Measurements from ENCODE around the gene ARID4A.
A peak's percentile ranks its signal among the peaks of the same experiment; 100 is the strongest.
"Not testable (repeated sequence)": the region's sequence is repeated elsewhere in the genome, so short reads cannot be mapped to it uniquely, and the experiment has no call there.

ARID4A gene

DNA sequence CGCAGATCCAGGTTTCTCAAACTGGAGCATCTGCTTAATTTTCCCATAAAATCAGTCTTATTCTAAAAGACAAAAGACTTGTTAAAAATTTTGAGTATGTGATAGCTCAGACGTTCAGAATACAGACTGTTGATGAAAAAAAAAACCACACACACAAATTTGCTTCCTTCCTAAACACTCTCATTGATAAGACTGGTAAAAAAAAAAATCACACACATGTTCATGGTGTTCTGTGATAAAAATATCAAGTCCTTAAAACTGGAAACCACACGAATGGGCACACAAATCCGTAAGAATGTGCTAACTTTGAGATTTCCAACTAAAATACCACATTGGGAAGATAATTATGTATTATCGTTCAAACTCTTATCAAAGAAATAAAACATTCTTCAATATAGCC lies 6.7 kb upstream of the ARID4A start:
- no peak for DNase-seq (ENCODE audit: low spot score)

DNA sequence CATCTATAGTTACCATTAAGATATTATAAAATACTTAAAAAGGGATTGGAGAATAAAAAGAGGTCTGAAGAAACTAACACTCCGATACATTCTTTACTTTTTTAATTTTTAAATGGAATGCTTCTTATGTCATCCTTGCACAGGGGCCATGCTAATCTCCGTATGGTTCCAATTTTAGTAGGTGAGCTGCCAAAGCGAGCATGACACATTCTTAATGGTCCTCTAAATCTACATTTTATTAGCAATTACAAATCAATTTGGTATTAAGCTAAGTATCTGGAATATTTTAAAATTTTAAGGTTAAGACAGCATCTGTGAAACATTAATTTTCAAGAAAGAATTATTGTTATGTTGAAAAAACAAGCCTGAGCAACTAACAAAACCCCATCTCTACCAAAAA lies 6.2 kb upstream of the ARID4A start:
- no peak for DNase-seq (ENCODE audit: low spot score)

DNA sequence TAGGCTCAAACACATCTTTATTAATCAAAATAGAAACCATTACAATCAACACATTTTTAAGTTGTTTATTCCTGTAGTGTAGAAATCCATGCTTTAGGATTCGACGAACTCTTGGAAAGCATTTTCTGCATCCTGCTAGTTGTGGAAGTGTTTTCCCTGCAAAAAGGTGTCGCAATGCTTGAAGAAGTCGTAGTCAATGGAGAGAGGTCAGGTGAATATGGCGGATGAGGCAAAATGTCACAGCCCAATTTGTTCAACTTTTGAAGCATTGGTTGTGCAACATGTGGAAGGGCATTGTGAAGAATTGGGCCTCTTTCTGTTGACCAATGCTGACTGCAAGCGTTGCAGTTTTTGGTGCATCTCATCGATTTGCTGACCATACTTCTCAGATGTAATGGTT lies 4.2 kb upstream of the ARID4A start:
- no peak for DNase-seq (ENCODE audit: low spot score)

DNA sequence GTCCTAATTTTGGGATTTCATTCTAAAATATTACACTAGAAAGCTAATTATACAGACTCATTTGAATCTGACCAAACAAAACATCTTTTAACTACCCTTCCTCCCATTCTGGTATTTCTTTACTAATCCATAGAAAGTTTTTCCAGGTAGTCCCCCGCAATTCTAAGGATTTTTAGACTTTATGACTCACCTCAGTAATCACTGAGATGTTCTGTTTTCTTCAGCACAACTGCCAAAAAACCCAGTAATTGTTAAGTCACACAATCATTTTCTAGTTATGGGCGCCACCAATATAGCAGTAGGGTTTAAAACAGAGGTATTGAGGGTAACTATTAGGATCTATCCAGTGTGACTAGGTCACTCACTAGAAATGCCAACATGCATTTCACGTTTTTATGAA lies 1.6 kb upstream of the ARID4A start:
- peak; percentile 72 for DNase-seq (ENCODE audit: low spot score)

DNA sequence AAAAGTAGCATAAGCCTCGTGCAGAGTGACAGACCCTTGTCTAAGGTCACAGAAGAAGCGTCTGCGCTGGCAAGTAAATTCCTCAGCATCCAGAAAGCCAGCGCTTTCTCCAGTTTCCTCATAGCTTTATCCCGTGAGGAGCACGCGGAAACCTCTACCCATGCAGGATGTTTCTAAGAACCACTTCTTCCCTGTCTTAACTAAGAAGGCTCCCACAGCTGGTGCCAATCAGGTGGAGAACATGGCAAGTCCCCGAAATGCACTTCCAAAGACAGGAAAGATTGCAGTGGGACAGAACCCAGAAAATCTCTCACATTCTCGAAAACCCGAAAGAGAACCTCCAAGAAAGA lies 968 bp upstream of the ARID4A start:
- DNase-seq (ENCODE audit: low spot score), result no peak

DNA sequence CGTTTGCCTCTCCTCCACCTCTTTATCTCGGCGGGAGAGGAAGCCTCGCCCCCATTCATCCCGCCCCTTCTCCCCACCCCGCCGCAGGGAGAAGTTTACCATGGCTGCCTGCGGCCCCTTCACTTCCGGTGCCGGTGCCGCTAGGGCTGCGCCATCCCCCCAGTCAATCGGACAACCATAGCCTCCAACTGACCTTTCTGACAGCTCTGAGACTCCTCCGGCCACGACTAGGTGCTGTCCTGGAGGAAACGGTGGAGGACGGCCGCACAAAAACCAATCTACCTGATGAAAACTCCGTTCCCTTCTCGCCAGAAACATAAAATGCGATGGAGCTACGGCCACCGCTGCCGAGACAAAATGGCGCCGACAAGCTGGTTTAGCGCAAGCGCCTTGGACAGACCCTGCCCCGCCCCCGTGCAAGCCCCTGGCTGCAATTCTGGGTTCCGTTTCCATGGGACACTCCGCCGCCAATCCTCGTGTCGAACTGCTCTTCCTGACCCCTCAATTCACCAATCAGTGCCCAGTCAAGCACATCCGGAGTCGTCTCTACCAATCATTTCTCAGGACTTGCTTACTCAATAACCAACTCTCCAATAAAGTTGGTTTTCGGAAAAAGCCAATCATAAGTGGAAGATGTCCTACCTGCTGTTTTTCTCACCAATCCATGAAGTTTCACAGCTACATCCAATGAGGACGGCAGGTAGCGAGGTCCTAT lies 436 bp upstream of the ARID4A start:
- DNase-seq (ENCODE audit: low spot score), result peak; percentile 99

DNA sequence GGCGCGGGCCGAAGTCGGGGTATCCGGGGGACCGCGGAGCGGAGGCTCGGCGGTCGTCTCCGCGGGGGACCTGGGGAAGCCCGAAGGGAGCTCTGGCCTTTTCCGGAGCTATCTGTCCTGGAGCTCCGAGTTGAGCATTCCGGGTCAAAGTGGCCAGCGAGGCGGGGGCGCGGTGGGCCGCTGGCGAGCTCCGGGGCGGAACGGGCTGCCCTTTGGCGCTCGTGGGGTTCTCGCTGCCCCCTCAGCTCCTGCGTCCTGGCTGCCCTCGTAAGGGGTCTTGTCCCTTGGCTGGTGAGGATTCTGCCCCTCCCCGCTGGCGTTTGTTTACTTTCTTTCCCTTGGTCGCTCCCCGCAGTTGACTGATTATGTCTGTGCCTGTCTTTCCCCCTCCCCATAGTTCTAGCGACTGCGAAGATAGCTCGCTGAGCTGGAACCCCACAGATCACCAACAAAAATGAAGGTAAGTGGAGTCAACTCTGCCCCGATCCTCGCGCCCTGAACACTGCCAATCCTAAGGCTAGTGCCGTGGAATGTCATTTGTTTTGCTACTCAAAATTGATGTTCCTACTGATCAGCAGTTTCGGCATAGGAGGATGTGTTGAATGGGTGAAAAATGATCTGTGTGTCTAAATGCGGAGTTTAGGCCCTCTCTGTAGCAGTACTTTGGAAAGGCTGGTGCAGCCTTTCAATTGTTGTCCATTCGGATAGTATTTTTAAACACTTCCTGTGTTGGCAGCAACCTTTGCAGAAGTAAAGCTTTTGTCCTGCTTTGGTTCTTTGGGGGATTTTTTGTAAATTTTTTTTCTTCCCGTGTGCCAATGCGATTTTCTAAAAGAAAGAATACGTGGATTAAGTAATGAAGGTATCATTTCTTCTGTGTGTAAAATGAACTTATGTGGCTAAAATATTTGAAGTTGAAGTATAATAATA lies 1.3 kb downstream of the ARID4A start:
- DNase-seq (ENCODE audit: low spot score), result no peak

DNA sequence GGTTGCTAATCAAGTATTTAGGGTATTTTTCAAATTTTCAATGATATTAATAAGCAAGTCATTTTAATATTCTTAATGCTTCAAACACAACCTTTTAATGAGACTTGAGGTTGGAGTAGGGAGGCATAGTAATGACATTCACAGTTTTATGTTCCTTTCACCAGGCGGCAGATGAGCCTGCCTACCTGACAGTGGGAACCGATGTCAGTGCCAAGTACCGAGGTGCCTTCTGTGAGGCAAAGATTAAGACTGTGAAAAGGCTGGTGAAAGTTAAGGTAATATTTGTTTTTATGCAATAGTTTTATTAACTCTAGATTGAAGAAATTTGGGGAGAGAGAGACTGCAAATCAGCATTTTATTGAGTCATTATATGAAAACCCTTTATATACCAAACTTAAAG lies 3.1 kb downstream of the ARID4A start:
- no peak for DNase-seq (ENCODE audit: low spot score)

DNA sequence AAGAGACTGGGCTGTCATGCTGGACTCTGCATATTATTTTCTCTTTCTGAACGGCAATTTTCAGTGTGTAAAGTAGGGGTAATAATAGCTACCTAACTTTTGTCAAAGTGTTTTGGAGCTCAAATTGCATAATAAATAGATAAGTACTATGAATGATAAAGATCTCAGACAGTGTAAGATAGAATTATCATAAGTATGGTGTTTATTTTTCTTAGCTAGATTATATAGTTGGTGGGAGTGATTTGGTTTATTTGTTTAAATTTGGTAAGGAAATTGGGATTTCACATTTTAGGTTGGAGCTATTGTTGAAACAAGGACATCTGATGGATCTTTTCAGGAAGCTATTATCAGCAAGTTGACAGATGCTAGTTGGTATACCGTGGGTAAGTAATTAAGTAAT lies 7.4 kb downstream of the ARID4A start:
- no peak for DNase-seq (ENCODE audit: low spot score)

DNA sequence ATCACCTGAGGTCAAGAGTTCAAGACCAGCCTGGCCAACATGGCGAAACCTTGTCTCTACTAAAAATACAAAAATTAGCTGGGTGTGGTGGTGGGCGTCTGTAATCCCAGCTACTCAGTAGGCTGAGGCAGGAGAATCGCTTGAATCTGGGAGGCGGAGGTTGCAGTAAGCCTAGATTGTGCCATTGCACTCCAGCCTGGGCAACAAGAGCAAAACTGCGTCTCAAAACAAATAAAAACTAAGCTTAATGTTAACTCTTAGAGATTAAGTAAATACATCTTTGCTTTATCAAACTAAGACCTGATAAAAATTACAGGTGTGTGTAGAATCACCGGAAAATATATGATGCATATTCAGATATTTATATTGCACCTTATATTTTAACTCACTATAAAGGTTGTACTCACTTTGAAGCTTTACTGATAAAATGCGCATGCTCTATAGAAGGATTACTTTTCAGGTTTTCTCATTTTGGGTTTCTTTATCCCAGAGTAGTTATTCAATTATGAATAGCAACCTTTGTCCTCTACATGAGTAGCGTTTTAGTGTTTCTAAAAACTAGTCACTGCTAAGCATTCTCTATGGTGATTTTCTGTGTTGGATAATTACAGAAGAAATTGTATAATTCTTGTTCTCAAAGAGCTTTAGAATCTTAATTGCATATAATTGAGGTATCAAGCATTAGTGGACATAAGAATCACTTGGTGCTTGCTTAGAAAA lies 9.4 kb downstream of the ARID4A start:
- DNase-seq (ENCODE audit: low spot score), result no peak

DNA sequence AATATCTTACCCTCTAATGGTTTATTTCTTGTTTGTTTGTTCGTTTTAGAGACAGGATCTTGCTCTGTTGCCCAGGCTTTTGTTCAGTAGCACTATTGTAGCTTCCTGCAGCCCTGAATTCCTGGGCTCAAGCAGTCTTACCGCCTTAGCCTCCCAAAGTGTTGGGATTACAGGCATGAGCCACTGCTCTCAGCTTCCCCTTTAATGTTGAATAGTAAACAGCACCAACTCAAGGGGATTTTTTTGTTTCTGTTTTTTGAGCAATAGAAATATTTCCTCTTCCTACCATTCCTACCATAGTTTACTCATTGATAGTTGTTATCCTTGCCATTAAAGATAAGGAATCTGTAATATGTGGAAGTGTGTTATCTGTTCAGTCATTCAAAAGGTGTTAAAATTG lies 10.7 kb downstream of the ARID4A start:
- no peak for DNase-seq (ENCODE audit: low spot score)

DNA sequence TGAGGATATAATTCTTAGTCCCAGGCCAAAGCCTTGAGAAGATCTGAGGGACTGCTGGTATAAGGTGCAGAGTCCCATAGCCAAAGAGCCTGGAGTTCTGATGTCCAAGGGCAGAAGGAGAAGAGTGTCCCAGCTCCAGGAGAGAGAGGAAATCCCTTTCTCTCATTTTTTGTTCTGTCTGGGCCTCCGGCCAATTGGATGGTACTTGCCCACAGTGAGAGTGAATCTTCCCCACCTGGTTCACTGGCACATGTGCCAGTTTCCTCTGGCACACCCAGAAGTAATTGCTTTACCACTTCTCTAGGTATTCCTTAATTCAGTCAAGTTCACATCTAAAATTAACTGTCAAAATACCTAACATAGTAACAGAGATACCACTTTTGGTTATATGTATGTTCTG lies 15.3 kb downstream of the ARID4A start:
- no peak for DNase-seq (ENCODE audit: low spot score)

DNA sequence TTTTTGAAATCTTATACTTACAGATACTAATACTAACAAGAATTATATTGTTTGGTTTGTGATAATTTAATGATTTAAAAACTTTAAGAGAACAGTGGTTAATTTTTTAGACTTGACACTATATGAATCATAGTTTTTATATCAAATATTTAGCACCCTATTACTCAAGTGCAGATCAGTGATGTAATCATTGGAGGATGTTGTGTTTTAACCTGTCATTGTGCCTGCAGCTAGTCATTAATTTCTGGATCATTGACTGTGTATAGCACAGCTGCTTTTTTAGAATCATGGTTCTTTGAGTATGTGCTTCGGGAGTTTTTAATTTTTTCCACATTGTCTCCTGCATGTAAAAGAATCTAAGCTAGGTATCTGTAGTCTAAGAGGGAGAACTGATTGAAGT lies 17.3 kb downstream of the ARID4A start:
- no peak for DNase-seq (ENCODE audit: low spot score)

DNA sequence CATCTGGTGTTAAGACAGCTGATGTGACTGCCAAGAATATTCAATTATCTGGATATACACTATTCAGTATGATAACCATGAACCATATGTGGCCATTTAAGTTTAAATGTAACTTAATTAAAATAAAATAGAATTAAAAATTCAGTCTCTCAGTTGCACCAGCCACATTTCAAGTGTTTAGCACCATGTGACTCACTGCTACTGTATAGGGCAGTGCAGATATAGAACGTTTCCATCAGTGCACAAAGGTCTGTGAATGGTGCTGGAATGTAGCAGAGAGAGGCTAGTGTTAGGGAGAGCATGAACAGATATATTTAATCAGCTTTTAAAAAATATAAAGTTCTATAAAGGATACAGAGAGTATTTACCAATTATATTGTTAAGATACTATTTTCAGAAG lies 28.7 kb downstream of the ARID4A start:
- no peak for DNase-seq (ENCODE audit: low spot score)

DNA sequence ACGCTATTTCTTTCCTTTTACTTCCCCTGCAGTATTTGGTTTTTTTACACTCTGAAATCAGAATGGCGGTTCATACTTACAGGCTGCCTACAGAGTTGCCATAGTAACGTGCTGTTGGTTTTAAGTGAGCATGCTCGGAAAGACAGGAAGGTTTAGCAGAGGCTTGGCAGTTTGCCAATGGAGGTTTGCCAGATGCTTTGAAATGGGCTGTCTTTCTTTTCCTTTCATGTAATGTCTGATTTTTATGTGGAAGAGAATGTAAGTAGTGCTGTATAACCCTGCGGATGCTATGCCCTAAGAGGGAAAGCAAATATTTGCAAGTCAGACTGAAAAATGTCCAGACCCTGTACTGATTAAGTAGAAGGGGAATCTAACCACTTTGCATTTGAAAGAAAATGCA lies 32.8 kb downstream of the ARID4A start:
- DNase-seq (ENCODE audit: low spot score), result peak; percentile 96

DNA sequence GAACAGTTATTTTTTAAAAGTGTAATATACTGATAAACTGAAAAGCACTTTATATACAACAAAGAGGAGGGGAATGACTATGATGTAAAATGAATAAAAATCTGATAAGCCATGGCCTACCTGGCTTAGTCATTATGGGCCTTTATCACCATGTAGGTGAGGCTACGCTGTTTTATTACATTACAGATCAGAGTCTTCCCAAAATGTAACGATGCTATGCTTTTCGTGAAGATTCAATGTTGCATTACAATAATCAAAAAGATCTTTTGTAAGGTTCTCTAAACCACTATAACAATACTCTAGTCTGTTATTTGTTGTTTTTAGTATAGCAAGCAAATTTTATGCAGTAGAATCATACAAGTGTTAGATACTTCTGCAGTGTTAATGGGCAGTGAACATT lies 34.2 kb downstream of the ARID4A start:
- no peak for DNase-seq (ENCODE audit: low spot score)

DNA sequence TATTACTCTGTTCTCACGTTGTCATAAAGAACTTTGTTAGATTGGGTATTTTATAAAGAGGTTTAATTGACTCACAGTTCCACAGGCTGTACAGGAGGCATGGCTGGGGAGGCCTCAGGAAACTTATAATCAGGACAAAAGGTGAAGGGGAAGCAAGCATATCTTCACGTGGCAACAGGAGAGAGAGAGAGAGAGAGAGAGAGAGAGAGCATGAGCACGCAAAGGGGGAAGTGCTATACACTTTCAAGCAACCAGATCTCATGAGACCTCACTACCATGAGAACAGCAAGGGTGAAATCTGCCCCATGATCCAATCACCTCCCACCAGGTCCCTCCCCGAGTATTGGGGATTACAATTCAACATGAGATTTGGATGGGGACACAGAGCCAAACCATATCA lies 41.3 kb downstream of the ARID4A start:
- DNase-seq (ENCODE audit: low spot score), result not testable (repeated sequence)

DNA sequence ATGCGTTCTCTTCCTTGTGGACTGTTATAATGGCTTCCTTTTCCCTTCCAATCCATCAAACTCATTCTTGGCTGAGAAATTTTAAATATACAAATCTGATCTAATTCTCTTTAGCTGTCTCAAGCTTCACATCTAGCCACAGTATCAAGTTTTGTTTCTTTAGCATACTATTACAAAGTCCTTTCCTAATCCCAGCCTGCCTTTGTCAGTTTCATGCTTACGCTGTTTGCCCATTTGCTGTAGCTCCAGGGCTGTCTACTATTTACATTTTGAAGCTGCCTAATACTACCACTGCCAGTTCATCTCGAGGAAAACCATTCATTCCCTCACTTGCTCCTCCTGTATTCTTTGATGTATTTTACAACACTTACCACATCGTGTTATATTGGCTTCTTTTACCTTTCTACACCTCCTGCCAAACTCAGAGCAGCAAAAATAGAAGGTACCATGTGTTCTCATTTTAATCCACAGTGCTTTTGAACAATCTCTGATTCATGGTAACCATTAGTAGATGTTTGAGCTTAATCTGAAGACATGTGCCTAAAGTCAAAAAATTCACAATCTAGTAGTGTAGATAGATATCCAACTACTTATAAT lies 42.9 kb downstream of the ARID4A start:
- no peak for DNase-seq (ENCODE audit: low spot score)

DNA sequence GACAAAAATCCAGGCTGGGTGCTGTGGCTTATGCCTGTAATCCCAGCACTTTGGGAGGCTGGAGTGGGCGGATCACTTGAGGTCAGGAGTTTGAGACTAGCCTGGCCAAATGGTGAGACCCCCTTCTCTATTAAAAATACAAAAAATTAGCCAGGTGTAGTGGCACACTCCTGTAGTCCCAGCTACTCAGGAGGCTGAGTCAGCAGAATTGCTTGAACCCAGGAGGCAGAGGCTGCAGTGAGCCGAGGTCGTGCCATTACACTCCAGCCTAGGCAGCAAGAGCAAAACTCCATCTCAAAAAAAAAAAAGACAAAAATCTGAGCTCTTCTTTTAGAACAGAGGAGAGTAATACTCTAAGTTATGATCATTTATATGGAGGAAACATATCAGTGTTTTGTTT lies 45.2 kb downstream of the ARID4A start:
- not testable (repeated sequence) for DNase-seq (ENCODE audit: low spot score)

DNA sequence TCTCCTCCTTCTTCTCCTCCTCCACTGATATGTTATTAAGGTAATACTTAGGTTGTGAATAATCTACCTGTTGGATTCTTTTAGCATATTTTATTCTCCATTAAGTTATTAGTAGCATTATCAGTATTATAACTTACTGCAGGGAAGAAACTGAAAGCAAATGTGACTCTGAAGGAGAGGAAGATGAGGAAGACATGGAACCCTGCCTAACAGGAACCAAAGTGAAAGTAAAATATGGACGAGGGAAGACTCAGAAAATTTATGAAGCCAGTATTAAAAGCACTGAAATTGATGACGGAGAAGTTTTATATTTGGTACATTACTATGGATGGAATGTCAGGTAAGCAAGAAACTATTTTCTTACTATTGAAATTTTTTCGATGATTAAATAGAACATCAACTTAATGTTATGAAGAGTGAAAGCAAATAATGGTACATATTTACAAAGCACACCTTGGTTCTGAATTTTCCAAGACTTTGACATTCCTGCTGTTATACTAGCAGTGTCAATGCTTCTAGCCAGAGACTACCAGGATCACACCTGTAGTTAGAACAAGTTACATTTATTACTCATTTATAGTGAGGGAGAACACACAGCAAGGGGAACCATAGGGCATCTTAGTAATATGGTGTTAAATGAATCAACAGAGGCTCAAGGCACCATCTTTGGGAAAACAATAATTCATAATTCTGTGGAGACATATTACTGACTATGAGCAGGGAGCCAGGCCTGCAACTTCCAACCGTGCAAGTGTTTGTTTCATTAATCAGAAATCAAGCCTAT lies 55.4 kb downstream of the ARID4A start:
- no peak for DNase-seq (ENCODE audit: low spot score)

DNA sequence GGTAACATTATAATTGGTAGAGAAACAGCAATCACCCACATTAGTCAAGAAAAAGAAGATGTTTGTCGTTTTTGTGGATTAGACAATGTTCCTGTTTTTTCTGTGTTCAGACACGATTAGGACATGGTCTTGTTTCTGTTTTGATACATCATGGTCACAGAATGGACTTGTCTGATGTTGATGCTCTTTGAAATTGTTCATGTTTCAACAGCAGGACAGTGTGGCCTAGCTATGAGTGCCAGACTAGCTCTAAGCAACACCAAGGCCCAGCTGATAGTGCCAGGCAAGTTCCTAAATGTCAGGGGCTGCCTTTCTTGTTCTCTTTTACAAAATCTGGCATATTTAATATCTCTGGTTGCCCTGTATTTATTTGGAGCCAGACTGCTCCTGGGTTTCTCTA lies 56.5 kb downstream of the ARID4A start:
- DNase-seq (ENCODE audit: low spot score), result no peak

DNA sequence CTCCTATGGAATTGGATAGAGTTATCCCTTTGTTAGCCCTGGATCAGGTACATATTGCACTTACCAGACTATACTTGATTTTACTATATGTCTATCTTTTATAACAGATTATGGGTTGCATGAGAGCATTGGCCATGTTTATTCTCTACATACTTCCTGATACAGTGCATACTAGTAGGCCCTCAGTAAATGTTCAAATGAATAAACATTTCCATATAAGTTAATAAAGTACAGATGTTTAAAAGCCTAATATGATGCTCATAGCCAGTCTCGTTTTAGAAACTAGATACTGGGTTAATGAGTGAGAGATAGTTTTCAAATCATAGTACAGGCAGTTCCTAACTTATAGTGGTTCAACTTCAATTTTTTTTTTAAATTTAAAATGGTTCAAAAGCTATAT lies 57.9 kb downstream of the ARID4A start:
- no peak for DNase-seq (ENCODE audit: low spot score)
